NCI-H1436 treated with DMSO at 0.1 percent for 48 hours (cell line): ENCODE data around the gene CACNA2D3.

Source experiments
- DNase-seq: peaks from one replicate; lab custom pipeline; 2025; lab: John Stamatoyannopoulos, UW

CACNA2D3 gene

DNA sequence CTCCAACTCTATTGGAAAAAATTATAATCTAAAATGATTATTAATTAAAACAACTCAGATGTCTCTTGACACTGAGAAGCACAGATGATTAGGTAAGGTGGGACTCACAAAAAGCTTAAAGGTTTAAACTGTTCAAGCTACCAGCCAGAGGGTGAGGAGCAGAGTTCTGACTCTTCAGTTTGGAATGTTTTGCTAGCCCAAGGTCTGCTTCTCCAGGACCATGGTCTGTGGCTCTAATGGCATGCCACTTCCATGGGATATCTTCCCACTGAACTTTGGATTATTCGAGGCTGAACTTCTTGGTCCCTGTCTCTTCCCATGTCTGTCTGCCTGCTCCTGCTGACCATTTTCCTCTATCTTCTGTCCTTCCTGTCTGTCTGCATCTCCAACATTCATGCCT, 49.2 kb downstream of the CACNA2D3 start:
- no peak for DNase-seq

DNA sequence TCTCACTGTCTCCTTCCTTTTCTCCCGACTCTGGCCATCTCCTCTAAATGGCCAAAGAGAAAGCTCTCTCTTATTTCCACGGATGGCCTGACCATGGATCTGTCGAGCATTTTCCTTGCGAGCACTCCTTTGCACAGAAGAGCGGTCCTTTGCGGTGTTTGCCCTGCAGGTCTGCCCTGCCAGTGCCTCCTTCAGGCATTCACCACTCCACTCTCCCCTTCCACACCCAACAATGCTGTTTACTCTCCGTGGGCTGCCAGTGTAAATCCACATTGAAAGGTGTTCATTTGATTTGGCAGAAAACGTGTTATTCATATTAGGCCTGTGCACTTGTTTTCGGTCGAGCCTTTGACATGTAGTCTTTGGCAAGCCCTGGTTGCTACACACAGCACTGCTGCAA, 49.6 kb downstream of the CACNA2D3 start:
- no peak for DNase-seq

DNA sequence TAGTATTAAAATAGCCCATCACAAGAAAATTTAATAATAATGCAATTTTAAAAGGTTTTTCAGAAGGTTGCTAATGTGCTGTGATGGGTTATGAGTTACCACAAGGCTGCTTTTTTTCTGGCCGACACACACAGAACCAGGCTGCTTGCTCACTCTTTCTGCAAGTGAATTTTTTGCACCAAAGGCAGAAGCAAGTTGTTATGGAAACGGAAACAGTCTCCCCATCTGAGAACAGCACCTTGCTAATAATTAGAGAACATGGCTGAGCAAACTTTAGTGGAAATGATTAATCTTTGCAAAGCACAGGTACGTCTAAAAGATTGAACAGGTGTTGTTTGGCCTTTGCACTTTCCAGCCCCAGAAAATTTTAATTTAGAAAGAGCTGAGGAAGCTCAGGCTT, 51.0 kb downstream of the CACNA2D3 start:
- DNase-seq: no peak

DNA sequence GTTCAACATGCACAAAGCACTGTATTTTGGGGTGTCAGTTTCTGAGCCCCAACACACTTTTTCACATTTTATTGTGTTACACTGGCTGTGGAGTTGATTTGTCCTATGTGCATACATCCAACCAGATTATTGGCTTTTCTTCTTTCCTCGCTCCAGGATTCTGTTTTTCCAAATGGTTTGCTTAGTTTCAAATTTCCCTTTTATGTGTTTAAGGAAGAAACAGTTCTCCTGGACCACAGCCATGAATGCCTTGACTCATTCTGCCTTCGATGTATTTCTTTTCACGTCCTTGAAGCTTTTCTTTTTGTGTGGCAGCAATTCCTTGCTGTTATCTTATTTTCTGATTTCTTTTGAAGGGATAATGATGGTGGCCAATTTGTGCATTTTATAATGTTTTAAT, 53.8 kb downstream of the CACNA2D3 start:
- no peak for DNase-seq

DNA sequence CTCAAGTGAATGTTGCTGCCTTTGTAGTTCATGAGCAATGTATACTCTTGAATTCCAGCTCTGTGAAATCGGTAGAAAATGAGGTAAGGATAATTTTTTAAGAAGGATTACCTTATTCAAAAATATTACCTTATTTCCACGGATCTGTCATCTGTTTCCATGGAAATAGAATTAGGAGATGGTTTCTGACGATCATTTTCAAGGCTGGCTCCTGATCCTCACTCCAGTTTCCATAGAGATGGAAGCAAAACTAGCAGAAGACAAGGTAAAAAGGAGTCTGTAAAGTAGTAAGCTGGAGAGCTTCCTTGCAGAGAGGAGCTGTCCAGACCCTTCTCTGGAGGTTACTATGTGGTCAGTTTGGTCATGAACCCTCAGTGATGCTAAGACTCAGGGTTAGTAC, 55.5 kb downstream of the CACNA2D3 start:
- DNase-seq: no peak

DNA sequence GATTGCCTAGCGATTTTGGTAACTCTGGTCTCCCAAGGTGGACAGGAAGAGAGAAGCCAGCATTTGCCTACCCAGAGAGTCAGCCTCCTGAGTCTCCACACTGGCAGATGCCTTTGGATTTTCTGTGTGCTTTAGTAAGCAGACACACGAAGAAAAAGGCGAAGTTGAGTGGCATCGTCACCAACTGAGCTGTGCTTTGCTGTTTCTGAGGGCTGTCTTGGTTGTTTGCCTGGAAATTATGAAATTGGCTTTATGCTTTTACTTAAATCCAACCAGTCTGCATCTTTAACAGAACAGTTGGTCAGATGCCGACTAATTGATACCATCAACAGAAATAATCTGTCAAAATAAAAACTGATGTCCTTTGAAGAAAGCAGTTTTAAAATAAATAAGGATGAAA, 56.0 kb downstream of the CACNA2D3 start:
- DNase-seq: no peak

DNA sequence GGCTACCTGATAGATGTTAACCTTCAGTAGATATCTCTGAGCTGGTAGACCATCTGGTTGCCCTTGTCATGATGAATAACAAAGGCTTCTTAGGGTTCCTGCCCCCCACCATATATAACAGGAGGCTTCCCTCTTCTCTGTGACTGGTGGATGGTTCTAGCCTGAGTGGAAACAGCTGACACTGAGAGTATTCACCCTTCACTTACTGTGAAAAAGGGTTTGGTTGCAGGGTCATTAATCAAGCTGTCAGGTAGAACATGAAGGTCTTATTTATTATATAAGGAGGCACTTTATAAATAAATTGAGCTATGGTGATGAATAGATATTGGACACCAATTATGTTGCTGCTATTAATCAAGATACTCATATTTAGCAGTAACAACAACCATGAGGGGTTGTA, 58.6 kb downstream of the CACNA2D3 start:
- no peak for DNase-seq

DNA sequence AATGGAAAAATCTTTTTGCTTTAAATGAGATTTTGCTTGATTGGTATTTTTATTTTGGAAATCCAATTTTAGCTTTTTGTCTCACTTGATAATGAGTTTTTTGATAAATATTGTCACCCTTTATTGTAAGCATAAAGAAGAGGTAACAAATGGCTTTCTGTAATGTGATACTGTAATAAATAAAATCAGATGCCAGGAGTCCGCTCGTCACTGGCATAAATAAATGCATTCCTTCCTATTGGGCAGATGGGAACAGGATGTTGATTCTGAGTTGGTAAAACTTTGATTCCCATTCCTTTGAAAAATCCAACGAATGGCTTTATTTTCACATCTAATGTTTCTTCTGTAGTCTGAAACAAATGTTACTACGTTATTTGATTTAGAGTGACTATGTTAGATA, 59.9 kb downstream of the CACNA2D3 start:
- no peak for DNase-seq

DNA sequence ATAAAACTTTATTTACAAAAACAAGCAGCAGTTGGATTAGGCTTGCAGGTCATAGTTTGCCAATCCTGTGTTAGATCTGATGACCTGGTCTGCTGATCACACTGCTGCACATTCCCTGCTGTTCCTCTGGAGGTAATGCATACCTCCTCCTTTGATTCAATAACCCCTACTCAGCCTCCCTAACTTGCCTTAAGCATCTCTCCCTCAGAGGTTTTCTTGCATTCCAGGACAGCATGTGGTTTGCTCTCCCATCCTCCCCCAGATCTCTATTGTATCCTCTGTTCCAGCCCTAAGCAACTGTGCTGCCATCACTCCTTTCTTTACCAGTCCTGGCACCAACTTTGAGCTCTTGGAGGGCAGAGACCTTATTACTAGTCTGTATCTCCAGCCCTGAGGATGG, 63.4 kb downstream of the CACNA2D3 start:
- no peak for DNase-seq

DNA sequence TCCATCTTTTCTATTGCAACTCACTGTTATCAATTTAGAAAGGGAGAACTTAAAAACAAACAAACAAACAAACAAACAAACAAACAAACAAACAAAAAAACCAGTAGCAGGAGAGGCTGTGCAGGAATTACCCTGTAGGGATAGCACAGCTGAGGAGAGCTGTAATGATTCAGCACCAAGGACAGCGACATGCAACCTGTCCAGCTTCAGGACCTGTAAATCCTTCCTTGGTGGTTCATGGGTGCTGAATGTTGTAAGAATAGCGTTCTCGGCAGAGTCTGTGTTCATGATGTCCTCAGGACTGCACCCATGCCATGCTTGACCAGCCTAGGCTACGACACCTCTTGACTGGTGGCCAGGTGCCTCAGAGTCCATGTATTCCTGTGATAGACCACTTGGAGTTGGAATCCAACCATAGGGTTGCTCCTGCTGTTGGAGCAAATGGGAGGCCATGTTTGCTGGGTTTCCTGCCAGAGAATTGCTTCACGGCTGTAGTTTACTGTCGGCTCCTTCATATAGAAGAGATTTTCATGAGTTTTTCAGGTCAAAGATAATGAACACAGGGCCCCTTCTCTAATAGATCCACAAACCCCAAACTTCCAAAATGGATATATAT, 65.9 kb downstream of the CACNA2D3 start:
- no peak for DNase-seq

DNA sequence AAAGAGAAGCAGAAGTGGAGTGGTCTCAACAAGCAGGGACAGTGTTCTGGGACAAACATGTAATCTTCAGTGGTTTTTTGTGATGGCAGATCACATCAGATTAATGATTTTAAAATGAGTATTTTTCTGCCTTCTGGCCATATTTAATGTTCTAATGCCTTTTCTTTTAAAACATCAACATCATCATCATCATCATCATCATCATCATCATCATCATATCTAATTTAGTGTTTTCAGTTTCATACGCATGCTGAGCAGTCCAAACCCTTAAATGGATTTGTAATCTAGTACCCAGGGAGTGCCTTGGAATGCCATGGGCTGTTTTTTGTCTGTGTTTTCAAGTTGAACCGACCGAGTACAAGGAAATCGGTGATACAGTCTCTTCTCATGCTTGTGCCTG, 68.9 kb downstream of the CACNA2D3 start:
- no peak for DNase-seq

DNA sequence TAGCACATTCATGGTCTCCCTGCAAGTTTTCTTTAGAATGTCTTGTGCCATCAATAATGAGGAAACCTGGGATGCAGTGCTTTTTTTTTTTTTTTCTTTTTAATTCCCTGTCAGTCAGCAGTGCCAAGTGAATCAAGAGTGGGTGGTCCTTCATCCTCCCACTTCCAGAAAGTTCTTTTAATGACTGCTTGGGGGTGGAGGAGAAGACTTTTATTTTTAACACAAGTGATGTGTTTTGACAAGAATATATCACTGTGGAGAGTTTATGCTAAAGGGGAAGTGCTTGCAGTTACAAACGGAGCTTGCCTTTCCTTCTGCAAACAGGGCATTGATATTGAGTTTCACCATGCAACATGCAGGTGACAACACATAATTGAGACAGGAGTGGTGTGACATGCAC, 69.7 kb downstream of the CACNA2D3 start:
- no peak for DNase-seq

DNA sequence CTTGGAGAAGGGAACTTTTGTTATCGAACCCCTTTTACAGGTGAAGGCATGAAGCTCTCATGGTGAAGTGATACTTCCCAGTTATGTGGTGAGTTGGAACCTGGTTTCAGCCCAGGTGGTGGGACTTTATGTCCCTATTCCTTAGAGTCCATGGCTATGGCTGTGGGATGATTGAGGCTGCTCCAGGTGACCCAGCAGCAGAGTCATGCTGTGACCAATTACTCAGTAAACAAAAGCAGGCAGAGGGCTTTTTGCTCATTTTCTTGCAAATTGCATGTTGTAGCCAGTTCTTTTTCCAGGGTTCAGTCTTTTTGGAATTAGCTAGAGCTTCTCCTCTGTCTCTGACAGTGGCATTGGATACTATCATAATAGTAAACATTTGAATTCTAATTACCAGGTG, 70.7 kb downstream of the CACNA2D3 start:
- no peak for DNase-seq

DNA sequence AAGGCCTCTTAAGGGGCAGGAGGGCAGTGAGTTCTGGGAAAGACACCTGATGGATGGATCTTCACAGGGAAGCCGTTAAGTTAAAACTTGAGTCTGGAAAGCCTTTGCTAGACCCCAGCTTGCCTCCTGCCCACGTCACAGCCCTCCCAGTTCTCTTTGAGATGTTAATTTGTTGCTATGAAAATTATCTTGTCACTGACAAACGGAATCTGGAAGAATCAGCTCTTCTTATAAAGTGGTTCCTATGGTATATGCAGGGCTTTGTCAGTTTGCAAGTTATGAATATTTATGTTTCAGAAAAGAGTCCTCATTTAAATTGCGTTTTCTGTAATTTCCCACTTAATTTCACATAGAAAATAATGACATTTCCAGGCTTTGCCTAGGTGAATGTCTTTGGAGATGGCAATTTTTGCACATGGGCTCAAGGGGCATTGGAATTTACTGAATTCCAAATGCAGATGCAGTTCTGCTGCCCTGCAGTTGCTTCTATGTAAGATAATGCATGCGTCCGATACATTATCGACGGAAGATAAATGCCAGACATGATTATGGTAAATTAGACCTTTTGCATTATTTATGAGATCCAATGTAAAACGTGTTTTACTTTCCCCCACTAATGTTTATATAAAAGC, 74.1 kb downstream of the CACNA2D3 start:
- DNase-seq: no peak

DNA sequence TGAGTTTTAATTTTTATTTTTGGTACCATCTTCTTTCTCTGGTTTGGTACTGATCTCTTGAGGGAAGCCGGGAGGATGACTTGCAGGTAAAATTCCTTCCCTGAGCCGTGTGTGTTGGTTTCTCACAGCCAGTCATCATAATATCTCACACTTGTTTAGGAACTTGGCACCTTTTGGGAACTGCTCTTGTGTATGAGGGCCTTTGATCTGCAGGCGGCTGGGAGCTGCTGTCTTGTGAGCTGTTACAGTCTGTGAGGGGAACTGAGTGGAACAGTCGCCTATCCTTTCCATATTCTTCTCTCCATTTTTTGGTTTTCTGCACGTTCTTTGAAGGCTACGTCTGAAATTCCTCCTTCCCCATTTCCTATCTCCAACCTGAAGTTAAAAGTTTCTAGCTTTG, 75.2 kb downstream of the CACNA2D3 start:
- DNase-seq: no peak

DNA sequence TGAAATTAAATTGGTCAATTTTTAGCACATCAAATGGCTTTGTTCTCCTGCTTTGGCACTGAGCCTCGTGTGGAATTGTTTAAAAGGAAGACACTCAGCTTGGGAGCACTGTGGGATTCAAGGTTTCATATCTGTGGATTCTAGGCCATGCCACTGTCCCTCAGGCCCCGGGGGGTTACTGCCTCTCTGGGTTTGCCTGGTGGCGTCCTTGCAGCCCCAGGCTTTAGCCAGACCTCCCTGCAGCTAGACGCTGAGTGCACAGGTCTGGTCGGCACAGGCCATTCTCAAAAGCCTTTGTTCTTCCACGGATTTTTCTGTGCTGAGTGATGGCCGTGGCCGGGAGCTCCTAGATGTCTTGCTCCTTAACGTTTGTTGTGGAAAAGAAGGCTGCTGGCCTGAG, 76.2 kb downstream of the CACNA2D3 start:
- DNase-seq: no peak

DNA sequence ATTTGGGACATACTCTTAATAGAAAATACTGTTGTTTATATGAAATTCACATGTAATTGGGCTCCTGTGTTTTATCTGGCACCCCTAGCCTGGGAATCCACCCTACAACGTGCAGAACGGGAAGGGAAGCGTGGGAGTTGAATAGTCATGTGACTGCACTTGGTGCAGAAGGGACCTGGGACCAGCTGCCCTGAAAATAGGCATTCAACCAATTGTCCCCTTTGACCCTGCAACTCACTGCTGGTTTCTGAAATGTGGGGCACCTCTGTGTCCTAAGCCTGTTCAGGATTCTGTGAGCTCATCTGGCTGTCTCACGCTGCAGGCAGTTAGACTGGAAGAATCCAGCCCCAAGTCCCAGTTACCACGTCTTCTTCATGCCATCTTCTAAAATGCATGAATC, 79.7 kb downstream of the CACNA2D3 start:
- no peak for DNase-seq

DNA sequence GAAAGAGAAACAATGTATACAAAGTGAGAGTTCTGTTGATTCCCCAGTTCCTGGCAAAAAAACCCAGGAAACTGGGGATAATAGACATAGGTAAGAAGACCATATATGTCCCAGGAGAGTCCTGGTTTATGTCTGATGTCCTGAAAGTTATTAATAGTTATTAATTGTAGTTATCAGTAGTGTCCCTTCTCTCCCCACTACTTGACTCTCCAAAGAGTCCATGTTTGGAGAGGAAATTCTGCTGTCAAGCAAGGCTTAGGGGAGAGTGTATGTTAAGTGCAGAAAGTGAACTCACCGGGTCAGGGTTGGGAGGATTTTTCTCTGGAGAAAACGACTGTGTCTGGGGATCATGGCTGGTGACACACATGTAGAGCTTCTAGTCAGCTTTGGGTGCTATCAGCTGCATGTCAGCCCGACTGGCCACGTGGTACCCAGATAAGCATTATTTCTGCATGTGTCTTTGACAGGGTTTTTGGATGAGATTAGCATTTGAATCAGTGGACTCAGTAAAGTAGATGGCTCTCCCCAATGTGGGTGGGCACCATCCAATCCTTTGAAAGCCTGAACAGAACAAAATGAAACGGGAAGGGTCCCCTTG, 80.4 kb downstream of the CACNA2D3 start:
- no peak for DNase-seq

DNA sequence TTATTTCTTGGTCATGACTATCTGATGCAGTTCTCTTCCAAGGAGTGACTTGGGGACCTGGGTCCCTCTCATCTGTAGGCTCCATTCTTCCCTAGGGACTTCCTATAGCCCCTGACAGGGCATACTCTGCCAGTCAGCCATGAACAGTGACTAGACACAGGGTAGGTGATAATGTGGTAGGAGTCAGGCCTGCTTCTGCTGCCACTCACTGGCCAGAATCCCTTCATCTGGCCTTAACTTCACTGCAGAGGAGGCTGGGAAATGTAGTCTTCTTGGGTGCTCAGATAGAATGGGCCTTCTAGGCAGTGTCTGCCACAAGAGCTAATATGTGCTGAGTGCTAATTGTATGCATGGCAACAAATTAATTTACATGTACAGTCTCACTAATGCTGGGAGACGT, 84.5 kb downstream of the CACNA2D3 start:
- no peak for DNase-seq

DNA sequence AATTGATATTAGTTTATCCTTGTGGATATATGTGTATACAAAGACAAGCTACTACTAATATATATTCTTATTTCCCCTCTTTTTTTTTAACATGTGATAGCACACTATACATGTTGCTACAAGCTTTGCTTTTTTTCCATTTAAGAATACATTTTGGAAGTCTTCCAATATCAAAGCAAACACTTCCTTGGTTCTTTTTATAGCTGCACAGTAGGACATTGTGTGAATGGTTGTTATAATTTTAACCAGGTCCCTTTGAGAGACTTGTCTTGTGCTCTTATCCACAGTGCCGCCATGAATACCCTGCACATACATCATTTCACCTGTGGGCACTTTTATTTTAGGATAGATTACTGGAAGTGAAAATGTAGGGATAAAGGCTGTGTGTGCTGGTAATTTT, 88.7 kb downstream of the CACNA2D3 start:
- no peak for DNase-seq

DNA sequence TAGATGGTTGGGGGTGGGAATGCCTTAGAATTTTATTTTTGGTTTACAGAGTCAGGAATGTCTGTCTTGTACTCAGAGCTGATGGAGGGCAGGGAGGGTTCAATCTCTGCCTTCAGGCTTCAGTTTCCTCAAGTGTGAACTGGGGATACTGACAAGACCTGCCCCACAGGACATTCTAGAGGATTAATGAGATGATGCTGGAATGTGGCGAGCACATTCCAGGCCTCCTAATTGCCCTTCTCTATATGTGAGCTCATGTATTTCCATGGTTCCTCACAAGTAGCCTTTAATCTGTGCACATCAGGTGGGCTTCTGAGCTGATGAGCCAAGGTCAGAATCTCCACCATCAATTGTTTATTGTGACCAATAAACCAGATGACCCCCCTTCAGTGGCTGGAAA, 90.4 kb downstream of the CACNA2D3 start:
- no peak for DNase-seq

DNA sequence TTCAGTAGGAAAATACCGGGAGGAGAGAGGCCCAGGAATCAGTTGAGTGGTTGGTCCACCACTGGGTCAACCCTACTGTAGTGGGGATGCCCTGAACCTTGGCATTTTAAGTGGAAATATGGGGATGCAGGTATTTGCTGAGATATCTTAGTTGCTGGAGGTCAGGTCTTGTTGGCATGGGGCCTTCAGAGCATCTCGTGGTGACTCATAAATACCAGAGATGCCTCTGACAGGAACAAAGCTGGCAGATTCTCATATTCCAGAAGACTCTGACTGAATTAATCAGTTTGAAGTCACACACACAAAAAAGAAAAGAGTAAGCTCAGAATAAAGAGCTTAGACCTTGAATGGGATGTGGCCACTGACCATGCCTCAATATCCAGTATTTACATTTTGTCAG, 91.6 kb downstream of the CACNA2D3 start:
- no peak for DNase-seq

DNA sequence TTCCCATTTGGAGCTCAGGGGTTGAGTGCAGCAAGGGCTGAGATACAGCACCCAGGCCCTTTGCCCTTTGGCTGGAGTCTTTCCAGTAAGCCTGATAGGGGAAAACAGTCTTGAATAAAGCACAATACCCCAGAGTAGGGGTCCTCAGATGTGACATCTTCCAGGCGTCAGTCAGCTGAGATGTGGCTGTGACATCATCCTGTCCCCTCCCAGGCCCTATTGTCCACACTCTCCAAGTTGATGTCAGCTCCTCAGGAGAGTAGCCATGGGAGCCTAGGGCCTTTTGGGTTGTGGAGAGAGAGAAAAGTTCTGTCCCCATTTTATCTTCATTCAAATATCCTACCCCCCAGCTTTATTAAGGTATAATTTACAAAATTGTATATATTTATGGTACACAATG, 92.5 kb downstream of the CACNA2D3 start:
- DNase-seq: no peak

DNA sequence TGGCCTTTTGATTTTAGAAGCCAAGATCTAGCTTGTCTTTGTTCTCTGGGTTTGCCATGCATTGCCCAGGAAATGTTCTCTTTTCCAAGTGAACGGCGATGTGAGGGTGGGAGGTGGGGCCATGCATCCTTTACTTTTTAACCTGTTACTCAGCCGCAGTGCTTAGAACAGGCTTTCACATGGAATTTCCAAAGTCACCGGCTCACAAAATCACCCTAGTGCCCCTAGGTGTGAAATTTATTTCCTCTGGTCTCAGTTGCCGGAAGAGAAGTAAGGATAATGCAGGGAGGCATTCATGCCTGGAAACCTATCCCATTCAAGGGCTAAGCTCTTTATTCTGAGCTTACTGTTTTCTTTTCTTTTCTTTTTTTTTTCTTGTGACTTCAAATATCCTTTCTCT, 93.2 kb downstream of the CACNA2D3 start:
- DNase-seq: no peak
